Measurements from ENCODE around the gene IL9R.

DNA sequence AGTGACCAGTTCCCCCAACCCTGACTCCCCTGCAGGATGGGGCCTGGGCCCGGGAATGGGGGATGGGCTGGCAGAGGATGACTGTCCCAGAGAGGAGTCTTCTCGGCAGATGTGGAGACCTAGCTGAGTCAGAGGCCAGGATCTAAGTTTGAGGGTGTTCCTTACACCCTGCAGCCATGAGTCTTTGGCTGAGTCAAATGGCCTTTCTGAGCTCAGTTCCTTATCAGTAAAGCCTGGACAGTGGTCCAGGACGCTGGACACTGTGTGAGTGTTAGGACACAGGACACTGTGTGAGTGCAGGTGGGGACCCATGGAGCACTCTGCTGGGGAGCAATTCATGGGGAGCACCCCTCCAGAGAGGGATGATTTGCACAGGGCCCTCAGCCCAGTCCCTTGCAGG, 5.0 kb downstream of the IL9R start:
- no peak for TF ChIP-seq POLR2A (IDR thresholded peaks at IDR 0.05)
- TF ChIP-seq, protein P1, sequence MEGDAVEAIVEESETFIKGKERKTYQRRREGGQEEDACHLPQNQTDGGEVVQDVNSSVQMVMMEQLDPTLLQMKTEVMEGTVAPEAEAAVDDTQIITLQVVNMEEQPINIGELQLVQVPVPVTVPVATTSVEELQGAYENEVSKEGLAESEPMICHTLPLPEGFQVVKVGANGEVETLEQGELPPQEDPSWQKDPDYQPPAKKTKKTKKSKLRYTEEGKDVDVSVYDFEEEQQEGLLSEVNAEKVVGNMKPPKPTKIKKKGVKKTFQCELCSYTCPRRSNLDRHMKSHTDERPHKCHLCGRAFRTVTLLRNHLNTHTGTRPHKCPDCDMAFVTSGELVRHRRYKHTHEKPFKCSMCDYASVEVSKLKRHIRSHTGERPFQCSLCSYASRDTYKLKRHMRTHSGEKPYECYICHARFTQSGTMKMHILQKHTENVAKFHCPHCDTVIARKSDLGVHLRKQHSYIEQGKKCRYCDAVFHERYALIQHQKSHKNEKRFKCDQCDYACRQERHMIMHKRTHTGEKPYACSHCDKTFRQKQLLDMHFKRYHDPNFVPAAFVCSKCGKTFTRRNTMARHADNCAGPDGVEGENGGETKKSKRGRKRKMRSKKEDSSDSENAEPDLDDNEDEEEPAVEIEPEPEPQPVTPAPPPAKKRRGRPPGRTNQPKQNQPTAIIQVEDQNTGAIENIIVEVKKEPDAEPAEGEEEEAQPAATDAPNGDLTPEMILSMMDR (IDR thresholded peaks at IDR 0.05) = no peak
